Kidney (tissue), 14 donors: Measurements from ENCODE around the gene VPS8. TPM values are rescaled to one million over a fixed set of nuclear protein-coding genes. Genes with fewer than 3 reads are reported as not detected.

ENCODE experiments used
- DNase-seq, 5 donors: peaks; one replicate each; pipeline ENCODE4 v3.0.0-alpha.2; 2013 to 2020
- FAIRE-seq: peaks from 2 replicates; lab custom pipeline; 2012; peaks lifted over from hg19 to GRCh38; lab: Jason Lieb, UNC
- H3K27ac ChIP-seq, 2 donors: one replicate each; pipeline ENCODE4 v1.7.0; 2013; ENCODE audit warnings: low read depth in 2 of 2, low read length in 2 of 2, inconsistent platforms in 1 of 2
- H3K27me3 ChIP-seq: one replicate; pipeline ENCODE4 v1.7.1; 2013; ENCODE audit warnings: low read length, inconsistent platforms; ENCODE audit not compliant: control insufficient read depth, insufficient read depth
- H3K36me3 ChIP-seq, 3 donors: one replicate each; pipeline versions ENCODE4 v1.7.0 to v1.7.1; 2013; ENCODE audit warnings: low read length in 3 of 3, control low read depth in 1 of 3, inconsistent platforms in 1 of 3; ENCODE audit not compliant: insufficient read depth in 3 of 3, control insufficient read depth in 2 of 3
- H3K4me1 ChIP-seq, 3 donors: one replicate each; pipeline versions ENCODE4 v1.7.0 to v1.7.1; 2013; ENCODE audit warnings: low read length in 3 of 3, inconsistent platforms in 1 of 3, low read depth in 1 of 3; ENCODE audit not compliant: control insufficient read depth in 2 of 3, insufficient read depth in 2 of 3
- H3K4me3 ChIP-seq, 3 donors: one replicate each; pipeline versions ENCODE4 v1.7.0 to v1.8.1; 2013; ENCODE audit warnings: low read length in 3 of 3, control low read depth in 1 of 3, inconsistent platforms in 1 of 3
- H3K9ac ChIP-seq, 3 donors: one replicate each; pipeline versions ENCODE4 v1.7.0 to v1.7.1; 2013; ENCODE audit warnings: low read length in 3 of 3, control low read depth in 1 of 3, inconsistent platforms in 1 of 3
- H3K9me3 ChIP-seq, 3 donors: one replicate each; pipeline versions ENCODE4 v1.7.0 to v1.7.1; 2013; ENCODE audit warnings: low read length in 3 of 3, control low read depth in 1 of 3, inconsistent platforms in 1 of 3; ENCODE audit not compliant: control insufficient read depth in 2 of 3, insufficient read depth in 1 of 3
- CTCF ChIP-seq: IDR thresholded peaks from 3 replicates; pipeline ENCODE4 v1.5.1; 2012; ENCODE audit warnings: mild to moderate bottlenecking, moderate library complexity, borderline replicate concordance; ENCODE audit not compliant: insufficient read depth; ENCODE audit errors: extremely low read depth
- intact Hi-C: fragments of 100-400 bp; cut with DNase I; formaldehyde crosslinking; loops from one replicate; pipeline ENCODE4 v1.11.1; 2022
- polyA plus RNA-seq: library from polyadenylated mRNA; stranded (reverse); fragments of 350-450 nt; fragmentation: Illumina TruSeq; extraction: RNeasy Lipid Tissue Mini Kit (QIAGEN cat#74804); gene quantifications from one replicate; pipeline ENCODE4 v1.2.3, GENCODE V29; 2014; ENCODE audit warnings: low read depth, low replicate concordance; ENCODE audit not compliant: insufficient read depth
- total RNA-seq: library from RNA; stranded (reverse); fragmentation: NEBNext Ultra II Directional; extraction: Animal tissue kit (Norgen Biotek cat#: 25700); gene quantifications from one replicate; pipeline ENCODE4 v1.2.1, GENCODE V29; 2021
- donor health status: control.
- donor health status: control.
- donor health status: control.
- donor health status: control.
- donor health status: control.
- donor health status: DM: yes; HTN: yes; CAD: no.
- donor health status: Normal renal cell carcinoma (clear cell type).

The VPS8 gene
- total and polyA plus RNA-seq, 2 donors from 2014 or later: 10.8 to 55.0 TPM

- Histone ChIP-seq H3K27me3 (no peaks in the 10 kb centered on the region), H3K4me1 (peaks cover 0 to 5% (median 0%) of the 10 kb centered on the region in 3 donors), H3K9ac (no peak overlapping the region), H3K36me3 (peaks cover 0 to 9% (median 6%) of the 10 kb centered on the region in 3 donors), H3K9me3 (no peaks in the 10 kb centered on the region), H3K4me3 (no peak overlapping the region), H3K27ac (no peak overlapping the region)
- no peak for DNase-seq
- no peak for TF ChIP-seq CTCF
- no peak for FAIRE-seq
- intact Hi-C loops: no loop called here
Observed at GRCh38 chr3:184914628-184915027, 102.7 kb downstream of the VPS8 start.

- Histone ChIP-seq H3K27ac (no peak overlapping the region), H3K36me3 (peaks cover 0 to 15% (median 9%) of the 10 kb centered on the region in 3 donors)
- no peak for FAIRE-seq
Observed at GRCh38 chr3:184918750-184919149, 106.8 kb downstream of the VPS8 start.

GRCh38 chr3:184919651-184920050 lies 107.7 kb downstream of the VPS8 start:
- peak; percentile 41 for FAIRE-seq

More at GRCh38 chr3:184918750-184919149, 106.8 kb downstream of the VPS8 start:
- Histone ChIP-seq H3K4me1 (no peaks in the 10 kb centered on the region), H3K9me3 (no peaks in the 10 kb centered on the region), H3K4me3 (no peak overlapping the region), H3K9ac (no peak overlapping the region), H3K27me3 (no peaks in the 10 kb centered on the region)
- no peak for TF ChIP-seq CTCF
- intact Hi-C loops: no loop called here
- no peak for DNase-seq

More at GRCh38 chr3:184919651-184920050, 107.7 kb downstream of the VPS8 start:
- DNase-seq: no peak
- TF ChIP-seq CTCF: no peak
- Histone ChIP-seq H3K4me1 (no peaks in the 10 kb centered on the region), H3K4me3 (no peak overlapping the region), H3K9me3 (no peaks in the 10 kb centered on the region), H3K27ac (no peak overlapping the region), H3K9ac (no peak overlapping the region), H3K27me3 (no peaks in the 10 kb centered on the region), H3K36me3 (peaks cover 0 to 14% (median 9%) of the 10 kb centered on the region in 3 donors)
- intact Hi-C loops: no loop called here
